H1 (cell line): Measurements from ENCODE around the gene NOX5. TPM values are rescaled to one million over a fixed set of nuclear protein-coding genes. Genes with fewer than 3 reads are reported as not detected.

ENCODE experiments used
- CTCF ChIA-PET: fragments of 300-600 bp; sonication (Branson Sonifier 250); formaldehyde crosslinking; loops from one replicate; lab custom pipeline; 2021; ENCODE audit not compliant: partially characterized antibody; lab: Charles Lee
- POLR2A ChIA-PET: fragments of 300-600 bp; sonication (Branson Sonifier 250); formaldehyde crosslinking; loops from one replicate; lab custom pipeline; 2021; ENCODE audit warnings: inconsistent platforms; ENCODE audit not compliant: partially characterized antibody; lab: Charles Lee
- DNase-seq, 2 experiments: peaks; one replicate each; pipeline versions ENCODE4 v3.0.0 to v3.0.0-alpha.2; 2010 to 2022; ENCODE audit warnings: low spot score in 2 of 2, low read depth in 1 of 2, mixed read lengths in 1 of 2
- FAIRE-seq: peaks from 2 replicates; lab custom pipeline; 2011; peaks lifted over from hg19 to GRCh38; lab: Jason Lieb, UNC
- H2AFZ ChIP-seq: 2 replicates; pipeline ENCODE4 v1.8.1; 2012; ENCODE audit warnings: low read length, inconsistent platforms
- H2AK5ac ChIP-seq: 2 replicates; pipeline ENCODE4 v1.6.1; 2013; ENCODE audit warnings: low read depth, low read length
- H2BK120ac ChIP-seq: replicated peaks from 2 replicates; pipeline ENCODE3; 2013; ENCODE audit warnings: low read depth, low read length, inconsistent platforms
- H2BK12ac ChIP-seq: 2 replicates; pipeline ENCODE4 v1.6.1; 2013; ENCODE audit warnings: low read depth, low read length
- H2BK15ac ChIP-seq: 2 replicates; pipeline ENCODE4 v1.6.1; 2013; ENCODE audit warnings: low read length
- H2BK20ac ChIP-seq: 2 replicates; pipeline ENCODE4 v1.6.1; 2013; ENCODE audit warnings: low read length
- H2BK5ac ChIP-seq: 2 replicates; pipeline ENCODE4 v1.6.1; 2013; ENCODE audit warnings: low read depth, low read length
- H3K14ac ChIP-seq: 2 replicates; pipeline ENCODE4 v1.6.1; 2013; ENCODE audit warnings: inconsistent platforms; ENCODE audit not compliant: insufficient read length
- H3K18ac ChIP-seq: 2 replicates; pipeline ENCODE4 v1.6.1; 2013; ENCODE audit warnings: low read length; ENCODE audit errors: extremely low read depth
- H3K23ac ChIP-seq: 2 replicates; pipeline ENCODE4 v1.6.1; 2013; ENCODE audit warnings: inconsistent platforms; ENCODE audit not compliant: insufficient read length
- H3K23me2 ChIP-seq: 2 replicates; pipeline ENCODE4 v1.6.1; 2013; ENCODE audit warnings: low read depth, low read length
- H3K27ac ChIP-seq: 2 replicates; pipeline ENCODE4 v1.6.1; 2011; ENCODE audit warnings: low read depth, low read length, inconsistent platforms
- H3K27me3 ChIP-seq, 4 experiments: replicated peaks in 1 of 4; 1 replicate in 1 of 4; 2 replicates in 3 of 4; pipeline versions ENCODE4 v1.6.1 to v1.8.1; 2011 to 2013; ENCODE audit warnings: low read length in 3 of 4, mild to moderate bottlenecking in 3 of 4, inconsistent platforms in 2 of 4, mixed read lengths in 2 of 4, moderate library complexity in 1 of 4; ENCODE audit not compliant: control insufficient read depth in 3 of 4, insufficient read depth in 3 of 4; ENCODE audit errors: extremely low read depth in 1 of 4
- H3K36me3 ChIP-seq, 4 experiments: 2 replicates each; pipeline versions ENCODE4 v1.6.1 to v1.8.1; 2011 to 2013; ENCODE audit warnings: mild to moderate bottlenecking in 4 of 4, low read length in 3 of 4, moderate library complexity in 2 of 4, control low read depth in 1 of 4, inconsistent platforms in 1 of 4; ENCODE audit not compliant: insufficient read depth in 4 of 4, control insufficient read depth in 2 of 4
- H3K4ac ChIP-seq: replicated peaks from 2 replicates; pipeline ENCODE3; 2013; ENCODE audit warnings: low read length, low read depth, mixed read lengths, inconsistent platforms; ENCODE audit not compliant: insufficient read length
- H3K4me1 ChIP-seq, 4 experiments: replicated peaks in 1 of 4; 1 replicate in 1 of 4; 2 replicates in 3 of 4; pipeline versions ENCODE4 v1.6.1 to v1.8.1; 2011 to 2013; ENCODE audit warnings: low read length in 3 of 4, inconsistent platforms in 2 of 4, mixed read lengths in 1 of 4; ENCODE audit not compliant: insufficient read depth in 4 of 4, control insufficient read depth in 3 of 4
- H3K4me2 ChIP-seq, 2 experiments: 2 replicates each; pipeline versions ENCODE4 v1.6.1 to v1.8.1; 2011 to 2013; ENCODE audit warnings: low read depth in 2 of 2, low read length in 2 of 2, control low read depth in 1 of 2, inconsistent platforms in 1 of 2, mild to moderate bottlenecking in 1 of 2; ENCODE audit not compliant: insufficient read depth in 1 of 2
- H3K4me3 ChIP-seq, 4 experiments: fragments of 200-600, 300-600 bp in 1 of 4; sonication (generic), shearing (Covaris generic), sonication (Bioruptor Twin) in 1 of 4; 2 replicates each; pipeline versions ENCODE4 v1.5.1 to v1.8.1; 2011 to 2016; ENCODE audit warnings: low read length in 4 of 4, low read depth in 3 of 4, control low read depth in 2 of 4, inconsistent platforms in 2 of 4, mild to moderate bottlenecking in 2 of 4, mixed read lengths in 1 of 4, moderate library complexity in 1 of 4; ENCODE audit not compliant: insufficient read depth in 2 of 4; ENCODE audit errors: extremely low read depth in 1 of 4
- H3K56ac ChIP-seq: replicated peaks from 2 replicates; pipeline ENCODE3; 2013; ENCODE audit warnings: low read depth, mild to moderate bottlenecking, mixed read lengths, low read length, inconsistent platforms; ENCODE audit not compliant: insufficient read length
- H3K79me1 ChIP-seq: 2 replicates; pipeline ENCODE4 v1.6.1; 2013; ENCODE audit warnings: low read depth, low read length, control low read depth
- H3K79me2 ChIP-seq, 2 experiments: 2 replicates each; pipeline versions ENCODE4 v1.6.1 to v1.8.1; 2012 to 2013; ENCODE audit warnings: low read length in 2 of 2, mild to moderate bottlenecking in 2 of 2, inconsistent platforms in 1 of 2; ENCODE audit not compliant: insufficient read depth in 2 of 2, control insufficient read depth in 1 of 2
- H3K9ac ChIP-seq, 4 experiments: replicated peaks in 1 of 4; 1 replicate in 1 of 4; 2 replicates in 3 of 4; pipeline versions ENCODE4 v1.6.1 to v1.8.1; 2011 to 2013; ENCODE audit warnings: low read depth in 3 of 4, low read length in 3 of 4, control low read depth in 2 of 4, mild to moderate bottlenecking in 2 of 4, moderate library complexity in 2 of 4, inconsistent platforms in 1 of 4; ENCODE audit errors: extremely low read depth in 1 of 4
- H3K9me3 ChIP-seq, 2 experiments: 2 replicates each; pipeline versions ENCODE4 v1.6.1 to v1.8.1; 2012 to 2013; ENCODE audit warnings: mild to moderate bottlenecking in 2 of 2, moderate library complexity in 2 of 2, control low read depth in 1 of 2, inconsistent platforms in 1 of 2, low read depth in 1 of 2, low read length in 1 of 2, mixed read lengths in 1 of 2; ENCODE audit not compliant: insufficient read depth in 2 of 2
- H4K20me1 ChIP-seq, 2 experiments: replicated peaks in 1 of 2; 2 replicates each; pipeline versions ENCODE3 to v1.8.1; 2011 to 2013; ENCODE audit warnings: inconsistent platforms in 2 of 2, low read length in 2 of 2, mild to moderate bottlenecking in 1 of 2; ENCODE audit not compliant: insufficient read depth in 2 of 2, control insufficient read depth in 1 of 2
- H4K5ac ChIP-seq: 2 replicates; pipeline ENCODE4 v1.6.1; 2013; ENCODE audit warnings: low read length, low read depth, mixed read lengths, inconsistent platforms; ENCODE audit not compliant: insufficient read length
- H4K8ac ChIP-seq: 2 replicates; pipeline ENCODE4 v1.8.0; 2013; ENCODE audit warnings: mild to moderate bottlenecking, moderate library complexity, low read length, inconsistent platforms; ENCODE audit not compliant: insufficient read depth; ENCODE audit errors: extremely low read depth
- H4K91ac ChIP-seq: replicated peaks from 2 replicates; pipeline ENCODE3; 2013; ENCODE audit warnings: low read length, mixed read lengths, inconsistent platforms; ENCODE audit not compliant: insufficient read length
- MAFK ChIP-seq: IDR thresholded peaks from 2 replicates; pipeline ENCODE4 v1.6.1; 2012; ENCODE audit warnings: low read depth, mild to moderate bottlenecking, improper control_type of control experiment, low read length
- WGBS, 2 experiments: shearing (Covaris generic) in 1 of 2; methylation state at CpG; one replicate each; pipeline versions ENCODE4 v1.1.6 to v1.1.7; 2013 to 2015; ENCODE audit warnings: low lambda C conversion rate in 2 of 2, mixed read lengths in 2 of 2, inconsistent platforms in 1 of 2, low coverage in 1 of 2, missing lambda C conversion rate in 1 of 2; ENCODE audit not compliant: insufficient replicate concordance in 2 of 2, insufficient coverage in 1 of 2, insufficient read length in 1 of 2; ENCODE audit errors: extremely low coverage in 1 of 2, missing lambda C conversion rate in 1 of 2; 5-methylcytosine and 5-hydroxymethylcytosine counted together
- polyA plus RNA-seq, 7 experiments: library from polyadenylated mRNA; depleted of rRNA in 3 of 7; stranded (reverse) in 5 of 7; unstranded in 2 of 7; fragments of >200 nt in 5 of 7; fragments of 200-250 nt in 2 of 7; gene quantifications; 1 replicate in 5 of 7; 2 replicates in 1 of 7; 4 replicates in 1 of 7; pipeline versions ENCODE4 v1.2.1 to v1.2.3, GENCODE V29; 2011 to 2013; ENCODE audit warnings: missing spikeins in 2 of 7, mixed read lengths in 2 of 7
- total RNA-seq: library from RNA; stranded (reverse); fragmentation: NEBNext Ultra II Directional; extraction: Animal tissue kit (Norgen Biotek cat#: 25700); gene quantifications from 2 replicates; pipeline ENCODE4 v1.2.1, GENCODE V29; 2021

Gene NOX5
- total and polyA plus RNA-seq, 2 of the 8 experiments (the other 6 are each of a cell fraction or from before 2014, with no cell fraction given) = under 0.01 TPM; not detected in 1

GRCh38 chr15:69026355-69026754 lies 11.9 kb downstream of the NOX5 start:
- no peak for FAIRE-seq
- peak overlapping the region; percentile 51; the same call in 1 of the 2 replicates for H3K18ac ChIP-seq
- ChIA-PET CTCF (interaction anchor here (1.2 to 2.4 kb wide), 2 partner anchors 9 to 33 kb away, joined by 5 to 7 read pairs; no protein-coding TSS in a partner anchor), POLR2A (no interaction called here)
- no peak overlapping the region for H3K56ac ChIP-seq
- no peaks in the 10 kb centered on the region for H3K36me3 ChIP-seq
- H2BK5ac ChIP-seq = no peak overlapping the region
- DNase-seq = no peak
- no peak overlapping the region for H2BK20ac ChIP-seq
- no peak overlapping the region for H4K91ac ChIP-seq
- no peak overlapping the region for H3K4me3 ChIP-seq
- H3K27me3 ChIP-seq = peaks cover 0 to 2% (median 0%) of the 10 kb centered on the region in 4 experiments; a peak in 2 of 7 replicates
- no peak overlapping the region for H3K14ac ChIP-seq
- H3K4ac ChIP-seq = no peak overlapping the region
- no peak overlapping the region for H4K5ac ChIP-seq
- H3K4me2 ChIP-seq = no peak overlapping the region
- no peaks in the 10 kb centered on the region for H4K20me1 ChIP-seq
- no peak overlapping the region for H3K27ac ChIP-seq
- no peaks in the 10 kb centered on the region for H3K79me2 ChIP-seq
- no peaks in the 10 kb centered on the region for H3K79me1 ChIP-seq
- WGBS, 2 experiments = 86% methylated on average over 5 of the region's 5 CpGs; no CpG with 5 or more reads in 1 of the 2 experiments
- H3K9me3 ChIP-seq = no peaks in the 10 kb centered on the region
- H2AK5ac ChIP-seq = no peak overlapping the region
- 0 out of 2 replicates have a peak overlapping the region, but pooled peaks have one; percentile 5 for H2BK12ac ChIP-seq
- no peak overlapping the region for H3K23ac ChIP-seq
- H3K9ac ChIP-seq = no peak overlapping the region
- H2AFZ ChIP-seq = peak overlapping the region; percentile 48; the same call in 1 of the 2 replicates
- no peaks in the 10 kb centered on the region for H3K23me2 ChIP-seq
- H2BK120ac ChIP-seq = no peak overlapping the region
- peaks cover 0 to 6% (median 0%) of the 10 kb centered on the region in 4 experiments; a peak in 3 of 7 replicates for H3K4me1 ChIP-seq
- no peak overlapping the region for H2BK15ac ChIP-seq
- no peak overlapping the region for H4K8ac ChIP-seq
- peak; percentile 68; the same call in 1 of the 2 replicates for TF ChIP-seq MAFK
